GM12873 (cell line): ENCODE measurements around the gene NAV2.

Experiments used
- TF ChIP-seq, protein P1 (sequence below): IDR thresholded peaks from 2 replicates; pipeline ENCODE4 v1.5.1; 2012; ENCODE audit warnings: low read depth, mild to moderate bottlenecking, moderate library complexity, low read length, control low read depth; ENCODE audit not compliant: insufficient read depth; ENCODE audit errors: missing control alignments

The NAV2 gene, protein sequence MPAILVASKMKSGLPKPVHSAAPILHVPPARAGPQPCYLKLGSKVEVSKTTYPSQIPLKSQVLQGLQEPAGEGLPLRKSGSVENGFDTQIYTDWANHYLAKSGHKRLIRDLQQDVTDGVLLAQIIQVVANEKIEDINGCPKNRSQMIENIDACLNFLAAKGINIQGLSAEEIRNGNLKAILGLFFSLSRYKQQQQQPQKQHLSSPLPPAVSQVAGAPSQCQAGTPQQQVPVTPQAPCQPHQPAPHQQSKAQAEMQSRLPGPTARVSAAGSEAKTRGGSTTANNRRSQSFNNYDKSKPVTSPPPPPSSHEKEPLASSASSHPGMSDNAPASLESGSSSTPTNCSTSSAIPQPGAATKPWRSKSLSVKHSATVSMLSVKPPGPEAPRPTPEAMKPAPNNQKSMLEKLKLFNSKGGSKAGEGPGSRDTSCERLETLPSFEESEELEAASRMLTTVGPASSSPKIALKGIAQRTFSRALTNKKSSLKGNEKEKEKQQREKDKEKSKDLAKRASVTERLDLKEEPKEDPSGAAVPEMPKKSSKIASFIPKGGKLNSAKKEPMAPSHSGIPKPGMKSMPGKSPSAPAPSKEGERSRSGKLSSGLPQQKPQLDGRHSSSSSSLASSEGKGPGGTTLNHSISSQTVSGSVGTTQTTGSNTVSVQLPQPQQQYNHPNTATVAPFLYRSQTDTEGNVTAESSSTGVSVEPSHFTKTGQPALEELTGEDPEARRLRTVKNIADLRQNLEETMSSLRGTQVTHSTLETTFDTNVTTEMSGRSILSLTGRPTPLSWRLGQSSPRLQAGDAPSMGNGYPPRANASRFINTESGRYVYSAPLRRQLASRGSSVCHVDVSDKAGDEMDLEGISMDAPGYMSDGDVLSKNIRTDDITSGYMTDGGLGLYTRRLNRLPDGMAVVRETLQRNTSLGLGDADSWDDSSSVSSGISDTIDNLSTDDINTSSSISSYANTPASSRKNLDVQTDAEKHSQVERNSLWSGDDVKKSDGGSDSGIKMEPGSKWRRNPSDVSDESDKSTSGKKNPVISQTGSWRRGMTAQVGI (N-terminal part only)

DNA sequence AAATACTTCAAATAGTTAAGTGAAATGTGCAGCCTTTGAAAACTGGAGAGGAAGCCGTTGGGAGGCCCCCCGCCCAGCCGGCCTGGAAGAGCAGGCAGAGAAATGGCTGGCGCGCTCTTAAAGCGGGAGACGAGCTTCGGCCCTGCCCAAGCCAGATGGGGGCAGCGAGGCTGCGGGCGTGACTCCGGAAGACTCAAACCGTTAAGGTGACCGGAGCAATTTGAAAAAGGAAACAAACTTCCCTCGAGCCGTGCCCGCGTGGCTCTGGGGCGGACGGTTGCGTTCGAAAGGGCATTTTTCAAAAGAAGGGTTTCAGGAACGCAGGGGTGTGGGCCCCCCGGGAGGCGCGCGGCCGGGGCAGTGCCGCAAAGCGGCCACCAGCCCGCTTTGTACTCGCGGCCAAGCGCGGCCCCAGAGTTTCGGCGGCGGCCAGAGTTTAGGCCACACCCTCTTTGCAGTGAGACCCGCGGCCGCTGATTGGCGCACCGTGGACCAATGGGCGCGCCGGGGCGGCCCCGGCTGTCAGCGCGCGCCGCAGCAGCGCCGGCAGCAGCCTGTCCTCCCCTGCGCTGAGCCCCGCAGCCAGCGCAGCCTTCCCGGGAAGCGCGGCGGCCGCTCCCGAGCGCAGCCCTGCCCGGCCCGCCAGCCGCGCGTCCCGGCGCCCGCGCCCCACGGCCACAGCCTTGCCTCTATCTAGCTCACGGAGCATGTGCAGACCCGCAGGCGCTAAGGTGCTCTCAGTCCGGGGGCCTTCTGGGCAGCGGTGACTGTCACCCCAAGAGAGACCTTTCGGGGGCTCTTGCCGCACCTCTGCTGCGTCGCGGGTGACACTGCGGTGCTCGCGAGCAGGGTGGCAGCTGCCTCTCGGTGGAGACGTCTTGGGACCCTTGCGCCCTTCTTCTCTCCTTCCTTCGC lies at the start of gene NAV2:
TSS of gene NAV2 (plus strand) at position 557 of the 915 bp plus-strand sequence. CDS start 859 bp downstream, outside the sequence.
- TF ChIP-seq, protein P1, sequence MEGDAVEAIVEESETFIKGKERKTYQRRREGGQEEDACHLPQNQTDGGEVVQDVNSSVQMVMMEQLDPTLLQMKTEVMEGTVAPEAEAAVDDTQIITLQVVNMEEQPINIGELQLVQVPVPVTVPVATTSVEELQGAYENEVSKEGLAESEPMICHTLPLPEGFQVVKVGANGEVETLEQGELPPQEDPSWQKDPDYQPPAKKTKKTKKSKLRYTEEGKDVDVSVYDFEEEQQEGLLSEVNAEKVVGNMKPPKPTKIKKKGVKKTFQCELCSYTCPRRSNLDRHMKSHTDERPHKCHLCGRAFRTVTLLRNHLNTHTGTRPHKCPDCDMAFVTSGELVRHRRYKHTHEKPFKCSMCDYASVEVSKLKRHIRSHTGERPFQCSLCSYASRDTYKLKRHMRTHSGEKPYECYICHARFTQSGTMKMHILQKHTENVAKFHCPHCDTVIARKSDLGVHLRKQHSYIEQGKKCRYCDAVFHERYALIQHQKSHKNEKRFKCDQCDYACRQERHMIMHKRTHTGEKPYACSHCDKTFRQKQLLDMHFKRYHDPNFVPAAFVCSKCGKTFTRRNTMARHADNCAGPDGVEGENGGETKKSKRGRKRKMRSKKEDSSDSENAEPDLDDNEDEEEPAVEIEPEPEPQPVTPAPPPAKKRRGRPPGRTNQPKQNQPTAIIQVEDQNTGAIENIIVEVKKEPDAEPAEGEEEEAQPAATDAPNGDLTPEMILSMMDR, result no peak

DNA sequence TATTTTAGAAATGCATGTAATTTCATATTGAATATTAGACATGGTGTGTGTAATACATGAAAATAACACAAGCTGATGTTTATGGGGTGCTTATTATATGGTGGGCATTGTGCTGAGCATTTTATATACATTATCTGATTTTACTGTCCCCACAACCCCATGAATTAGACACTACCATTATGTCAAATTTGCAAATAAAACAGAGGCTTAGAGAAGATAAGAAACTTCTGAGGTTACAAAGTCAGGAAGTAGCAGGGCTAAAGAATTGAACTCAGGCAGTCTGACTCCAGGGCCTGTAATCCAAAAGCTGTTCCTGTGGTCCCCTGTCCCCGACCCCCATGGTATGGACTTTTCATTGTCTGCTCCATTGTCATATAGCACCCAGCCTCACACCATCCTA lies 49.4 kb upstream of the NAV2 start:
- TF ChIP-seq, protein P1, result no peak

DNA sequence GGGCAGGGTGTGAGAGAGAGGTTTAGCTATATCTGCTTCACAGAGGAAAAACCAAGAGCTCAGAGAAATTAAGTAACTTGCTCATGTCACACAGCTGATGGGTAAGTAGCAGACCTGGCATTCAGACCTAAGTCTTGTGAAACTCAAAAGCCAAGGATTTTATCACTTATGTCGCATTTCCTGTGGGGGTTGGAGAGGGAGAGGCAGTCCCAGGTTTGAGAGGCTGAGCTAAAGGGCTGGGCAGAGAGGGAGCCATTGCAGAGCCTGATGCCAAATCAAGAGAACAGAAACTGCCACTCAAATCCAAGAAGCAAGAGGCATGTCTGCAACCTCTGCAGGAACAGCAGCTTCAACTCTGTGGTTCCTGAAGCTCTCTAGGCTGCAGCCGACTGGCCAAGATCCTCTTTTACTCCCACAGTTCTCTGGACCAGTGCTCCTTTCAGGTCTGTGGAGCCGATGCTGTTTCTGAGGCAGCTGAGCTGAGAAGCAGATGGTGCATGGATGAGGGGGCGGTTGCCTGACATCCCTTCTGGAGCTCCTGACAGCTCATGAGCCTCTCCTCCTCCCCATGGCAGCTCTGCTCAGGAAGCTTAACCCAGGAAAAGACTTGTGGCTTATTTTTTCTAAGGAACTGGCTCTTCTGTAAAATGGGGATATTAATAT lies 47.6 kb upstream of the NAV2 start:
- TF ChIP-seq, protein P1, result no peak

DNA sequence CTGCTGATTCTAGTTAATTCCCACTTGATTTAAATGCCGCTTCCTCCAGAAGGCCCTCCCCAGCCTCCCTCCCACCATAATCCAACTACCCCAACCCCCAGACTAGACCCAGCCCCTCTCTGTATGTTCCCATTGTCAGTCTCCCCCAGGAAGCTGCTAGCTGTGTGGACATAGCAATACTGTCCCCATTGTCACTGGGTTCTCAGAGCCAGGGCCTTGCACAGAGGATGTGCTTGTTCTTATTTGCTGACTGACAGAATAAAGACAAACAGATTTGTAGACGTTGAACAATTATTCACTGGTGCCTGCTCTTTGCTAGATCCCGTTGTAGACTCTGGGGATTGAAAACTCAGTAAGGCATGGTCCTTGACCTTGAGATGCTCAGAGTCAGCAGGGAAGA lies 45.7 kb upstream of the NAV2 start:
- TF ChIP-seq, protein P1, result no peak

DNA sequence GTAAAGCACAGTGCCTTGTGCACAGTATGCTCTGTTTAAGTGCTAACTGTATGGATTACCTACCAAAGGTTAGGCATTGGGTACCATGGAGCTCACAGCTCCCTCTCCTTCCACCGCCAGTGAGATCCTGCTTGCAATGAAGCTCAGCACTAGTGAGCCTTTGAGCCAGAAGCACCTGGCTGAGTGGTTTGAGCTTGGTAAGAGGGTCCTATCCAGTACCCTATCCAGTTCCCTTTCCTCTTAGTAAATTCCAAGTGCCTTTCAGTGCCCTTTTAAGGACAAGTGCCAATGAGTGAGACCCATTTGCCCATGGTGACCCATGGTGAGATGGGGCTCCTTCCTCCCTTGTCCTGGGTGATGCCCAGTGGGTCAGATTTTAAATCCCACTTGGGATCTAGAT lies 43.1 kb upstream of the NAV2 start:
- TF ChIP-seq, protein P1, result no peak

DNA sequence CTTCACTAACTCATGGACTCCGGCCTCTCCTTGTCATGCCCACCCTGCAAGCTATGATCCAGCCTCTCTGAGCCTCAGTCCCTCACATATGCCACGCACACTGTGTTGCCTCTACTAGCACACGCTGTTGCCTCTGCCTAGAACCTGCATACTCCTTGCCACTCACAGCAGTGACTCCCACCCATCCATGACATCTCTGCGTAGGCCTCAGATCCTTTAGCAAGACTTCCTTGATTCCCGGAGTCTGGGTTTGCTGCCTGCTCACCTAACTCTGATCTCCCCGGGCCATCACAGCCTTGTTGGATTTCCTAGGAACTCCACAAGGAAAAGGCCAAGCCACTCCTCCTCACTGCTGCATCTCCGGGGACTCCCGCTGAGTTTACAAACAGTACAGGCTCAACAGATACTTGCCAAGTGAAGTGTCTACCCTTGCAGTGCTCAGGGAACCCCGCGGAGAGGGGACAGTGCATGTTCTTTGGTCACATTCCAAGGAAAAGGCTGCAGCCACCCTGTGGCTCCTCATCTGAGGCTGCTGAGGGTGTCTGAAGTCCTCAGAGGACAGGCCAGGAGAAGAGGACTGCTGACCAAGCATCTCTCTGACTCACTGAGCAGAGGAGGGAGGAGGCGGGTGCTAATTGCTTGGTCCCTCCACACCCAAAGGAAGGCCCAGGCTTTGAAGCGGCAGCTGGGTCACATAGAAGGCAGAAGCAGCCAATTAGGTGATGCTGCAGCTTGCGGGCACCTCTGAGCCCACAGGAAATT lies 42.4 kb upstream of the NAV2 start:
- TF ChIP-seq, protein P1, result no peak
